Measurements from ENCODE around the gene TUBGCP6.

DNA sequence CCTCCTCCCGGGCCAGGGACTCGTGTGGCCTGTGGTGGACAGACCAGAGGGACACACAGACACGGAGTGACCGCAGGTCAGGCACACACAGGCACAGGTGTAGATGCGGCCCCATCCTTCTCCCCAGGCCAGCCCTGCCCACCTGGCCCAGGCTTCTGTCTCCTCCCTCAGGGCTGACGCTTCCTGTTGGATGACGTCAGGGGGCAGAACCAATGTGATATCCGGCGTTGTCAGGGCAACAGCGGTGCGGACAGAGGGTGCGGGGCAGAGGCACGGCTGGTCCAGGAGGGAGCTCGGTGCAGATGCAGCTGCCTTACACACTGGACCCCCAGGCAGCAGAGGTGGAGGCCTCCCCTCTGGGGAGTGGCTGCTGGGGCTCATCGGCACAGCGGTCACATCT is 2.9 kb upstream of the TUBGCP6 start:
- TF ChIP-seq, protein P1, sequence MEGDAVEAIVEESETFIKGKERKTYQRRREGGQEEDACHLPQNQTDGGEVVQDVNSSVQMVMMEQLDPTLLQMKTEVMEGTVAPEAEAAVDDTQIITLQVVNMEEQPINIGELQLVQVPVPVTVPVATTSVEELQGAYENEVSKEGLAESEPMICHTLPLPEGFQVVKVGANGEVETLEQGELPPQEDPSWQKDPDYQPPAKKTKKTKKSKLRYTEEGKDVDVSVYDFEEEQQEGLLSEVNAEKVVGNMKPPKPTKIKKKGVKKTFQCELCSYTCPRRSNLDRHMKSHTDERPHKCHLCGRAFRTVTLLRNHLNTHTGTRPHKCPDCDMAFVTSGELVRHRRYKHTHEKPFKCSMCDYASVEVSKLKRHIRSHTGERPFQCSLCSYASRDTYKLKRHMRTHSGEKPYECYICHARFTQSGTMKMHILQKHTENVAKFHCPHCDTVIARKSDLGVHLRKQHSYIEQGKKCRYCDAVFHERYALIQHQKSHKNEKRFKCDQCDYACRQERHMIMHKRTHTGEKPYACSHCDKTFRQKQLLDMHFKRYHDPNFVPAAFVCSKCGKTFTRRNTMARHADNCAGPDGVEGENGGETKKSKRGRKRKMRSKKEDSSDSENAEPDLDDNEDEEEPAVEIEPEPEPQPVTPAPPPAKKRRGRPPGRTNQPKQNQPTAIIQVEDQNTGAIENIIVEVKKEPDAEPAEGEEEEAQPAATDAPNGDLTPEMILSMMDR (IDR thresholded peaks at IDR 0.05): no peak
- no peak for TF ChIP-seq POLR2AphosphoS5 (IDR thresholded peaks at IDR 0.05; ENCODE audit: insufficient read depth in 1 of 2, low read depth in 1 of 2)
- no peak for TF ChIP-seq POLR2A (IDR thresholded peaks at IDR 0.05)
